ENCODE measurements around the gene DMRTC2.

Gene DMRTC2

GRCh38 chr19:41847351-41848105 is 2.7 kb downstream of the DMRTC2 start:
- no peak for DNase-seq (ENCODE audit: low spot score)

GRCh38 chr19:41848666-41849065 is 3.8 kb downstream of the DMRTC2 start:
- DNase-seq (ENCODE audit: low spot score) = no peak

- DNase-seq (ENCODE audit: low spot score) = no peak
Measured at GRCh38 chr19:41849067-41849466, 4.2 kb downstream of the DMRTC2 start.

GRCh38 chr19:41850381-41850780 is 5.5 kb downstream of the DMRTC2 start:
- DNase-seq (ENCODE audit: low spot score) = no peak

GRCh38 chr19:41851456-41851855 is 6.6 kb downstream of the DMRTC2 start:
- DNase-seq (ENCODE audit: low spot score) = no peak

GRCh38 chr19:41853344-41853743 is 8.5 kb downstream of the DMRTC2 start:
- DNase-seq (ENCODE audit: low spot score) = no peak

GRCh38 chr19:41853768-41854167 is 8.9 kb downstream of the DMRTC2 start:
- DNase-seq (ENCODE audit: low spot score) = no peak

- no peak for DNase-seq (ENCODE audit: low spot score)
Measured at GRCh38 chr19:41859213-41859617, 14.4 kb downstream of the DMRTC2 start.

GRCh38 chr19:41859618-41860418 is 15.0 kb downstream of the DMRTC2 start, which contains the start of gene RPS19:
TSS of gene RPS19 (plus strand) at chr19:41860255. CDS start at chr19:41860775, 520 bp downstream.
- peak; percentile 99 for DNase-seq (ENCODE audit: low spot score)

GRCh38 chr19:41860419-41861115 is 15.7 kb downstream of the DMRTC2 start:
- peak; percentile 20 for DNase-seq (ENCODE audit: low spot score)

GRCh38 chr19:41861116-41861768 is 16.4 kb downstream of the DMRTC2 start:
- no peak for DNase-seq (ENCODE audit: low spot score)

GRCh38 chr19:41861846-41862245 is 17.0 kb downstream of the DMRTC2 start:
- DNase-seq (ENCODE audit: low spot score) = no peak

GRCh38 chr19:41862445-41862986 is 17.7 kb downstream of the DMRTC2 start:
- no peak for DNase-seq (ENCODE audit: low spot score)

GRCh38 chr19:41863209-41863931 is 18.5 kb downstream of the DMRTC2 start:
- DNase-seq (ENCODE audit: low spot score) = no peak

GRCh38 chr19:41864374-41864773 is 19.5 kb downstream of the DMRTC2 start:
- DNase-seq (ENCODE audit: low spot score) = no peak

- no peak for DNase-seq (ENCODE audit: low spot score)
Measured at GRCh38 chr19:41866284-41866683, 21.4 kb downstream of the DMRTC2 start.

GRCh38 chr19:41868120-41868988 is 23.5 kb downstream of the DMRTC2 start:
- DNase-seq (ENCODE audit: low spot score) = no peak

GRCh38 chr19:41868989-41869300 is 24.1 kb downstream of the DMRTC2 start:
- no peak for DNase-seq (ENCODE audit: low spot score)

GRCh38 chr19:41869374-41869955 is 24.6 kb downstream of the DMRTC2 start:
- no peak for DNase-seq (ENCODE audit: low spot score)

GRCh38 chr19:41870401-41870873 is 25.6 kb downstream of the DMRTC2 start:
- no peak for DNase-seq (ENCODE audit: low spot score)

Data from hematopoietic multipotent progenitor cell treated with erythropoietin and hydrocortisone succinate and interleukin-3 and kit ligand, for 15 days (in vitro differentiated cells).